Activated naive CD4-positive, alpha-beta T cell treated with anti-CD3 and anti-CD28 coated beads, Interleukin-2, amount 10 ng/mL, durations not matched to agents 7 days and 5 days (primary cell): ENCODE data around the gene UVSSA.
"Not testable (repeated sequence)": the region's sequence is repeated elsewhere in the genome, so short reads cannot be mapped to it uniquely, and the experiment has no call there.

Experiments used
- CTCF ChIA-PET: fragments of 350-600 bp; sonication (Branson Sonifier 250); formaldehyde crosslinking; loops from one replicate; lab custom pipeline; 2021; ENCODE audit warnings: antibody characterized with exemption; lab: Charles Lee
- DNase-seq: peaks from one replicate; pipeline ENCODE4 v3.0.0-alpha.2; 2020
- H3K27ac Mint-ChIP-seq: one replicate; pipeline ENCODE4 v1.8.0; 2021; ENCODE audit warnings: mild to moderate bottlenecking, moderate library complexity, mixed read lengths
- H3K27me3 Mint-ChIP-seq: one replicate; pipeline ENCODE4 v1.8.0; 2021; ENCODE audit warnings: mild to moderate bottlenecking, mixed read lengths
- H3K36me3 Mint-ChIP-seq: one replicate; pipeline ENCODE4 v1.8.0; 2021; ENCODE audit warnings: mixed read lengths
- H3K4me1 Mint-ChIP-seq: one replicate; pipeline ENCODE4 v1.8.0; 2021; ENCODE audit warnings: mixed read lengths
- H3K4me3 Mint-ChIP-seq: one replicate; pipeline ENCODE4 v1.8.0; 2021; ENCODE audit warnings: mild to moderate bottlenecking, moderate library complexity, mixed read lengths
- H3K9me3 Mint-ChIP-seq: one replicate; pipeline ENCODE4 v1.8.0; 2021; ENCODE audit warnings: mixed read lengths

Gene UVSSA

DNA sequence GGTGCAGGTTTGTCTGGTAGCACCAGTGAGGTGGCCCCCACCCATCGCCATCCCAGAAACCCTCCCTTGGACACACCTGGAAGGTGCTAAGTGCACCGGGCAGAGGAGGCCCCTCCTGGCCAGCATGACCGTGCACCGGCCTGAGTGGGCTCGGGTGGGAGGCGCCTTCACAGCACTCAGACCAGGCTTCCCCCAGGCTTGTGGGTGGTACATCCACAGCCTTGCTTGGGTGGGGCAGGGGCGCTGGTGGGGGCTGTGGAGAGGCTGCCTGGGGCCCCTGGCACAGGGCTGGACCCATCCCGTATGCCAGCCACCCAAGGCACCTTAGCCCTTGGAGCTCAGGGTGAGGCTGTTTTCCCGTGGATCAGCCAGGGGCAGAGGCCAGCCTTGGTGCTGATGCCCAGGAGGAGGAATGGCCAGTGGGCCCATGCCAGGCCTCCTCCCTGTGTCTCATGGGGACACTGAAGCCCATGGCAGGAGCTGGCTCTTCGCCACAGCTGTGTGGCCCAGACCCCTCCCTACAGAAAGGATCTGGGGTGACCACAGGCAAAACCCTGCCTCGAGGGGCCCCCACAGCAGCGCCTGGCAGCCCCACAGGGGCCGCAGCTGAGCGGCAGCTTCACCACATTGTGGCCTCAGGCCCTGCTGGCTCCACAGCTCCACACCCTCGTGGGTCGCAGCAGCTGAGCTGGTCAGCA, 37.8 kb downstream of the UVSSA start:
- no peak overlapping the region for H3K27ac Mint-ChIP-seq
- no peaks in the 10 kb centered on the region for H3K4me1 Mint-ChIP-seq
- H3K27me3 Mint-ChIP-seq = no peaks in the 10 kb centered on the region
- DNase-seq = no peak
- CTCF ChIA-PET = no interaction called here
- peaks cover 12% of the 10 kb centered on the region for H3K36me3 Mint-ChIP-seq
- no peak overlapping the region for H3K4me3 Mint-ChIP-seq
- H3K9me3 Mint-ChIP-seq = peaks cover 8% of the 10 kb centered on the region

DNA sequence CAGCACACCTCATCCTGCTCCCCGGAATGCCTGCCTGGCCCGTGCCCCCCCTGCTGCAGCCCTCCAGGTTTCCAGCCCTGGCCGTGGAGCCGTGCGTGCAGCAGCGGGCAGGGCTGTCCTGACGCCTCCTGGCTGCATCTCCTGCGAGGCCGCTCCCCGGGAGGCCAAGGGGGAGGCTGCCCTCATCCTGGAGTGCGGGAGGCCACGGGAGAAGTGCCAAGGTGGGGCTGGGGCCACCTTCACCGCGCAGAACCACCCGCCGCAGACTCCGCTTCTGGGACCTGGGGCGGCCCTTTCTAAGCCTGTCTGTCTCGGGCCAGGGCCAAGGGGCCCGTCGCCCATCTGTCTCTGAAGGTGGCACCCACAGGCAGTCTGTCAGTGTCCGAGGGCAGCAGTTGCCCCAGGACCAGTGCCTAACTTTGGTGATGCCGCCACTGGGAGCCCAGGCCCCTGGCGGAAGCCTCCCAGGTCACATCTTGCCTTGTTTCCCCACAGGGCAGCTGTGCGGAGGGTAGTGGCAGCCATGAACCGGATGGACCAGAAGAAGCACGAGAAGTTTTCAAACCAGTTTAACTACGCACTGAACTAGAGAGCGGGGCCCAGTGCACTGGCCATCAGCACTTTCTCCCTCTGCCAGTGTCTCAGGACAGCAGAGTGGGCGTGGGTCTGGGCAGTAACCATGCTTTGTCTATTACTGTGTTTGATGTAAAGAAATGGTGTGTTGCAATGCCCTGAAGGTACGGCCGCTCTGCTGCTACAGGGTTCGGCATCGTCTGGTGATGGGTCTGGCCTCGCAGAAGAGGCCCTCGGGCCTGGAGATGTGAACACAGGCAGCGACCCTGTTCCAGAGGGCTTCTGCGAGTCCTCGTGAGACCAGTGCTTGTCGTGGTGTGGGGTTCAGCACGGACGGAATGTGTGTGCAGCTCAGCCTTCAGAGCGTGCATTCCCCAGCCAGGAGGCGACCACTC, 38.6 kb downstream of the UVSSA start:
- no peak overlapping the region for H3K27ac Mint-ChIP-seq
- DNase-seq = no peak
- peaks cover 12% of the 10 kb centered on the region for H3K36me3 Mint-ChIP-seq

DNA sequence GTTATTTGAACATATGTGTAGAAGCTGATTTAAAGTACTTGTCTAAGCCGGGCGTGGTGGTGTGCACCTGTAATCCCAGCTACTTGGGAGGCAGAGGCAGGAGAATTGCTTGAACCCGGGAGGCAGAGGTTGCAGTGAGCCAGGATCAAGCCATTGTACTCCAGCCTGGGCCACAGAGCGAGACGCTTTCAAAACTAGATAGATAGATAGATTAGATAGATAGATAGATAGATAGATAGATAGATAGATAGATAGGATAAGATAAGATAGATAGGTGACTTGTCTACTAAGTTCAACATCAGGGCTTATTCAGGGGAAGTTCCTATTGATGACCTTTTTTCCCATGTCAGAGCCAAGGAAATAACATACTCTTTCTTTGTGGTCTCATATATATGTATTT, 46.4 kb downstream of the UVSSA start:
- peaks cover 12% of the 10 kb centered on the region for H3K36me3 Mint-ChIP-seq
- CTCF ChIA-PET, H3K4me1 Mint-ChIP-seq, H3K27me3 Mint-ChIP-seq, H3K4me3 Mint-ChIP-seq, DNase-seq, H3K27ac Mint-ChIP-seq: not testable (repeated sequence)
- H3K9me3 Mint-ChIP-seq = peaks cover 29% of the 10 kb centered on the region

More for the DNA sequence above, 38.6 kb downstream of the UVSSA start:
- CTCF ChIA-PET = no interaction called here
- Mint-ChIP-seq H3K9me3 (peaks cover 8% of the 10 kb centered on the region), H3K4me1 (no peaks in the 10 kb centered on the region), H3K27me3 (no peaks in the 10 kb centered on the region), H3K4me3 (no peak overlapping the region)

DNA sequence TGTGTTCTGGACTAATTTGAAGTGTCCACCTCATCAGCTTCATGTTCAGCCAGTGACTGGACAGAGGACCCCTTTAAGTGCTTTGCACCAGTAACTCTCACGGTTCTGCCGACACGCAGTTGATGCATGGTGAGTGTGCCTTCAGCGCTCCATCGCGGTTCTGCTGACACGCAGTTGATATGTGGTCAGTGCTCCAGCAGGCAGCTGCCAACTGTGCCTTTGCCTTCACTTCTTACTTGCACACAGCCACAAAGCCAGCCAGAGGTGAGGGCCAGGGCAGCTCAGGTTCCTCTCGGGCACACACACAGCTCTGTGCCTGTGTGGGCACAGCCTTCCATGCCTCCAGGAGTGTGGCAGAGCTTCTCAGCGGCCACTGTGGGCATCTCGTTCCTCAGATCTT, 46.9 kb downstream of the UVSSA start:
- no peak overlapping the region for H3K4me3 Mint-ChIP-seq
- no peaks in the 10 kb centered on the region for H3K4me1 Mint-ChIP-seq
- DNase-seq = no peak
- CTCF ChIA-PET = no interaction called here
- H3K27me3 Mint-ChIP-seq = peaks cover 4% of the 10 kb centered on the region
- H3K36me3 Mint-ChIP-seq = peaks cover 9% of the 10 kb centered on the region
- no peak overlapping the region for H3K27ac Mint-ChIP-seq
- peaks cover 29% of the 10 kb centered on the region for H3K9me3 Mint-ChIP-seq

DNA sequence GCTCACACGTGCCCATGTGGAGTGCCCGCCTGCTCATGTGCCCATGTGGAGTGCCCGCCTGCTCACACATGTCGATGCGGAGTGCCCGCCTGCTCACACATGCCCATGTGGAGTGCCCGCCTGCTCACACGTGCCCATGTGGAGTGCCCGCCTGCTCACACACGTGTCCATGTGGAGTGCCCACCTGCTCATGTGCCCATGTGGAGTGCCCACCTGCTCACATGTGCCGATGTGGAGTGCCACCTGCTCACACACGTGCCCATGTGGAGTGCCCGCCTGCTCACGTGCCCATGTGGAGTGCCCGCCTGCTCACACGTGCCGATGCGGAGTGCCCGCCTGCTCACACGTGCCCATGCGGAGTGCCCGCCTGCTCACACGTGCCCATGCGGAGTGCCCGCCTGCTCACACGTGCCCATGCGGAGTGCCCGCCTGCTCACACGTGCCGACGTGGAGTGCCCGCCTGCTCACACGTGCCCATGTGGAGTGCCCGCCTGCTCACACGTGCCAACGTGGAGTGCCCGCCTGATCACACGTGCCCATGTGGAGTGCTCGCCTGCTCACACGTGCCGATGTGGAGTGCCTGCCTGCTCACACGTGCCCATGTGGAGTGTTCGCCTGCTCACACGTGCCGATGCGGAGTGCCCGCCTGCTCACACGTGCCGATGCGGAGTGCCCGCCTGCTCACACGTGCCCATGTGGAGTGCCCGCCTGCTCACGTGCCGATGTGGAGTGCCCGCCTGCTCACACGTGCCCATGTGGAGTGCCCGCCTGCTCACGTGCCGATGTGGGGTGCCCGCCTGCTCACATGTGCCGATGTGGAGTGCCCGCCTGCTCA, 47.8 kb downstream of the UVSSA start:
- H3K4me3 Mint-ChIP-seq, H3K27ac Mint-ChIP-seq, DNase-seq, CTCF ChIA-PET, H3K4me1 Mint-ChIP-seq, H3K36me3 Mint-ChIP-seq: not testable (repeated sequence)
- Mint-ChIP-seq H3K9me3 (peaks cover 30% of the 10 kb centered on the region), H3K27me3 (peaks cover 13% of the 10 kb centered on the region)

DNA sequence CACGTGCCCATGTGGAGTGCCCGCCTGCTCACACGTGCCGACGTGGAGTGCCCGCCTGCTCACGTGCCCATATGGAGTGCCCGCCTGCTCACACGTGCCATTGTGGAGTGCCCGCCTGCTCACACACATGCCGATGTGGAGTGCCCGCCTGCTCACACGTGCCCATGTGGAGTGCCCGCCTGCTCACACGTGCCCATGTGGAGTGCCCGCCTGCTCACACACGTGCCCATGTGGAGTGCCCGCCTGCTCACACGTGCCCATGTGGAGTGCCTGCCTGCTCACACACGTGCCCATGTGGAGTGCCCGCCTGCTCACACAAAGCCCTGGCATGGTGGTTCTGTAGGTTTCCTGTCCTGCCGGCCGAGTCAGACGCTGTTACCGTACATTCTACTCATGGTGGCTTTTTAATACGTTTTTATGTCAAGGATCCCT, 48.4 kb downstream of the UVSSA start:
- Mint-ChIP-seq H3K9me3 (peaks cover 29% of the 10 kb centered on the region), H3K27me3 (peaks cover 19% of the 10 kb centered on the region)
- H3K4me1 Mint-ChIP-seq, H3K27ac Mint-ChIP-seq, H3K4me3 Mint-ChIP-seq, CTCF ChIA-PET, DNase-seq, H3K36me3 Mint-ChIP-seq: not testable (repeated sequence)

DNA sequence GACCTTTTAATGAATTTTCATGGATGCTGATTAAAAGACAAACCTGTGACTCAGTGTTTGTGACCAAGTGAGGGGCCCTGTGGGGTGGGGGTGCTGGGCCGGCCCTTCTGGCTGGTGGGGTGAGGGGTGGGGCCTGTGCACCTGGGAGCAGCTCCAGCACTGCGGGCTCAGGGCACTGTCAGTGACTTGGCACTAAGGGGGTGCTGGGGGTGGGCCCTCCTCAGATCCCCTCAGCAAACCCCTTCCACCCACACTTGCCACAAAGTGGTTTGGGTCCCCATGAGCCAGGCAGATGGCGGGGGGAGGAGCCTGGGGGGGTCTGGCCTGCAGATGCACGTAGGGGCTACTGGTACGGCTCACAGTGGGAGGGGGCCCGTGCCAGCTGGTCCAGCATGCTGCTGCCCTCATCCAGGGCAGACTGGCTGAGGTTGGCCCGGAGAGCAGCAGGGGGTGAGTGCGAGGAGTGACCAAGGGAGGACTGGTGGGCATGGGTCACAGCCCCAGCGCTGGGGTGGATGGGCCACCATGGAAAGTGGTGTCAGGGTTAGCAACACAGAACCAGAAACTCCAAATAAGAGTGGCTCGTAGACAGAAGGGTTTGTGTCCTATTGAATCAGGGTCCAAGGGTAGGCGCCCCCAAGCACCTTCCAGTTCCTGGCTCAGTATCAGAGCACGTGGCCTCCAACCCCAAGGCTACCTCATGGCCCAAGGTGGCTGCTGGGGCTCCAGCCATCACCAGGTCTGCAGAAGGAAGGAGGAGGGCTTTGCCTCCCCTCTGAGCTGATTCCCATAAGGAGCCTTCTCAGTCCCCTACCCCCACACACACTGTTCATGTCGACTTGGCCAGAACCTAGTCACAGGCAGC, 49.2 kb downstream of the UVSSA start:
- peaks cover 29% of the 10 kb centered on the region for H3K9me3 Mint-ChIP-seq
- no peak overlapping the region for H3K4me3 Mint-ChIP-seq
- no peaks in the 10 kb centered on the region for H3K4me1 Mint-ChIP-seq
- CTCF ChIA-PET = no interaction called here
- peak; percentile 7 for DNase-seq
- peaks cover 7% of the 10 kb centered on the region for H3K36me3 Mint-ChIP-seq
- H3K27me3 Mint-ChIP-seq = peaks cover 27% of the 10 kb centered on the region
- H3K27ac Mint-ChIP-seq = no peak overlapping the region

DNA sequence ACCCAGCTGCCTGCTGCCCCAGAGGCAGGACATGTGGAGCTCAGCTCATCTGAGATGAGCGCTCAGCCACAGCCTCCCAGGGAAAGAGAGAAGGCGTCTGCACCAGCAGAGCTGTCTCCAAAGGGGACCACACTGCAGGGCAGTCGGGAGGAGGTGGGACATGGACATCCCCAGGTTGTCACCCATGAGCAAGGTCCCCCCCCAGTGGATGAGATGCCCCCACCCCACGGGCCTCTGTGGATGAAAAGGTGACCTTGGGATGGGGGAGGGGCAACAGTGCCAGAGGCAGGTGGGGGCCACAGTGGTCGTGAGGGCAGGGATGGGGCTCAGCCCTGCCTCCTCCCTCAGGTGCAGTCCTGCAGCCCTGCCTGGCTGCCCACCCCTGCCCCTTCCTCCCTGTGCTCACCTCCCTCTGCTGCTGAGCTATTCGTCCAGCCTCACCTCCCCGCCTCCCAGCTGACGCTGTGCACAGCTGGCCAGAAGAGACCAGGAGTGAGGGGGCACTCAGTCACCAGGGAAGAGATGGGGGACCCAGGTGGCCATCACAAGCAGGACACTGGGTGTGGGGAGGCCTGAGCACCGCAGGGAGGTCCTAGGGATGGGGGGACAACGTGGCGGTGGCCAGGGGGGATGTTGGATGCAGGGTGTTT, 49.9 kb downstream of the UVSSA start:
- Mint-ChIP-seq H3K27ac (no peak overlapping the region), H3K9me3 (peaks cover 29% of the 10 kb centered on the region), H3K4me3 (no peak overlapping the region), H3K27me3 (peaks cover 34% of the 10 kb centered on the region), H3K4me1 (no peaks in the 10 kb centered on the region), H3K36me3 (peaks cover 7% of the 10 kb centered on the region)
- DNase-seq = peak; percentile 6
- CTCF ChIA-PET = no interaction called here

DNA sequence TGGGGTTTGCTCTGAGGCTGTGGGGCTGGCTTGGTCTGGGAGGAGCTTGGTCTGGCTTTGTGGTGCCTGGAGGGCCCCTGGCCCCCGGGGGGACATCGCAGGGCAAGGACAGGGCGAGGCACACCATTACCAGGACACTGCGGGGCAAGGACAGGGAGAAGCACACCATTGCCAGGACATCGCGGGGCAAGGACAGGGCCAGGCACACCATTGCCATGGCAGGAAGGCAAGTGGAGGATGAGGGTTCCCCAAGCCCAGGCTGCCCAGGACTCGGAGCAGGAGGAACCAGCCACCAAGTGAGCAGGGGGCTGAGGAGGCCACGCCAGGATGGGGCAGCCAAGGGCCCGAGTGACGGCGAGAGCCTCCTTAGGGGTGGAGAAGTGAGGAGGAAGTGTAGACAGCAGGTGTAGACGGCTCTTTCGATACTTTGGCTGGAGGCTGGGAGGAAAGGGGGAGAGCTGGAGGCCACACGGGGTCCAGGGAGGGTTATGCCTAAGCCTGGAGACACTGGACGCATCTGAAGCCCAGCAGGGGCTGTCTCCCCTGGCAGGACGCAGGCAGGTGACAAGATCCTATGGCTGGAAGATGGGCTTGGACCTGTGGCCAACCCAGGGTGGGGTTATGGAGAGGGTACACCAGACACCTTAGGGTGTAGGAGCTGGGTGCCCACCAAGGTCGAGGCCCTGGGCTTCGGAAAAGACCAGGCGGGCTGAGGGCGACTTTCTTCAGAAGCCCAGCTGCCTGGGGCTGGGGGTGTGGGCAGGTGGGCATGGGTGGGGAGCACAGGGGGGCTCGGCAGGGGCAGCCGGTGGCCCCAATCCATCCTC, 51.9 kb downstream of the UVSSA start:
- Mint-ChIP-seq H3K4me1 (no peaks in the 10 kb centered on the region), H3K27me3 (peaks cover 54% of the 10 kb centered on the region), H3K9me3 (peaks cover 26% of the 10 kb centered on the region), H3K27ac (no peak overlapping the region), H3K4me3 (no peak overlapping the region), H3K36me3 (peaks cover 7% of the 10 kb centered on the region)
- CTCF ChIA-PET = no interaction called here
- peak; percentile 13 for DNase-seq

DNA sequence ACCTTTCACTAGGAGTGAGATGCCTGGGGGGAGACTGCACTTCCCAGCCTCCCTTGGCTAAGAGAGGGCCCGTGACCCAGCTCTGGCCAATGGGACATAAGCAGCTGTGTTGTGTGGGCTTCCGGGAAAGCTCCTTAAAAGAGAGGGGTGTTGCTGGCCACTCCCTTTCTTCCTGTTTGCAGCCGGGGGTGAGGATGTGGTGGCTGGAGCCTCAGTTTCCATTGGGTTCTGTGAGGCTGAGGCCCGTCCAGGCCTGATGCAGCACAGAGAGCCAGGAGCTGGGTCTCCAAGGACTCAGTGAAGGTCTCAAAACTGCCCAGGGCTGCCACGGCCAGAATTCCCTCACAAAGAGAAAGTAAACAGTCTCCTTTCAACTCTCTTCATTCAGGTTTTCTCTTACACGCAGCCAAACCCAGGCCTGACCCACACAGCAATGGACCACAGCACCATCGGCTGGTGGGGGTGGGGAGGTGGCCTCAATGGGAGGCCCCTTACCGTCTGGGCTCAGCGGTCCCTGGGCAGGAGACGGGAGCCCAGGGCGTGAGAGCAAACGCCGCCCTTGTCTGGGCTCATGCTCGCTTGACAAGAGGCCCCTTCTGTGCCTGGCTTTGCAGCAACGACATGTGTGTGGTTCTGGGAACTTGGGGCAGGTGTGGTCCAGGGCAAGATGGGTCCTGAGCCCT, 52.6 kb downstream of the UVSSA start:
- Mint-ChIP-seq H3K27ac (no peak overlapping the region), H3K4me3 (no peak overlapping the region), H3K4me1 (no peaks in the 10 kb centered on the region), H3K27me3 (peaks cover 61% of the 10 kb centered on the region), H3K9me3 (peaks cover 20% of the 10 kb centered on the region), H3K36me3 (peaks cover 7% of the 10 kb centered on the region)
- peak; percentile 13 for DNase-seq
- CTCF ChIA-PET = no interaction called here

DNA sequence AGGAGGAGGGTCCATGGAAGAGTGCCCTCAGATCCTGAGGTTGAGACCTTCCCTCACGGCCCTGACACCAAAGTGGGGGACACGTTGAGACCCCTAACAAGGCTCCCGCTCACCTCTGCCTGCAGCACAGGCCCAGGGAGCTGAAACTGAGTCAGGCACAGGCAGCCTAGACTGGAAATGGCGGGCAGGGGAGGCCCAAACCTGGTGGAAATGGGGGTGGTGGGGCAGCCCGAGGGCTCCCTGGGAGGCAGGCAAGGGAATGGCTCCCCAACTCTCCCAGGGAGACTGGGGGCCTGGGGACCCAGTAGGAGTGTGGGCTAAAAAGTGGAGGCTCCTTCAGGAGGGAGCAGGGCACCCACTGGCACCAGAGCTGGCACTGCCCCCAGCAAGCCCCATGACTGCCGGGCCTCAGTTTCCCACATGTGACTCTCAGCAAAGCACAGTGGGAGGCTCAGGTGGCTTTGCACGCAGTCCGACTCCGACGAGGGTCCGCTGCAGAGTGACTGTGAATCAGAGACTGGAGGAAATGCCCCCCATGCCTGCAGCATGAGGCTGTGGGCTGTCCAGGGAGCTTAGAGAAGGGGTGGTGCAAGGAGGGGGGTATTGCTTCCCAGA, 53.3 kb downstream of the UVSSA start:
- no peaks in the 10 kb centered on the region for H3K4me1 Mint-ChIP-seq
- CTCF ChIA-PET = no interaction called here
- H3K36me3 Mint-ChIP-seq = peaks cover 8% of the 10 kb centered on the region
- H3K9me3 Mint-ChIP-seq = peaks cover 18% of the 10 kb centered on the region
- peak; percentile 11 for DNase-seq
- peaks cover 68% of the 10 kb centered on the region for H3K27me3 Mint-ChIP-seq
- no peak overlapping the region for H3K27ac Mint-ChIP-seq
- H3K4me3 Mint-ChIP-seq = no peak overlapping the region
